Stimulated activated CD4-positive, alpha-beta T cell treated with anti-CD3 and anti-CD28 coated beads, Interleukin-12 subunit alpha, Interleukin-12 subunit beta, amount 100 ng/mL, for 24 hours (primary cell): Measurements from ENCODE around the gene GSC2.

Source experiments
- DNase-seq, 2 experiments: peaks; one replicate each; pipeline ENCODE4 v3.0.0-alpha.2; 2020; ENCODE audit warnings: low read depth in 2 of 2

Gene GSC2

DNA sequence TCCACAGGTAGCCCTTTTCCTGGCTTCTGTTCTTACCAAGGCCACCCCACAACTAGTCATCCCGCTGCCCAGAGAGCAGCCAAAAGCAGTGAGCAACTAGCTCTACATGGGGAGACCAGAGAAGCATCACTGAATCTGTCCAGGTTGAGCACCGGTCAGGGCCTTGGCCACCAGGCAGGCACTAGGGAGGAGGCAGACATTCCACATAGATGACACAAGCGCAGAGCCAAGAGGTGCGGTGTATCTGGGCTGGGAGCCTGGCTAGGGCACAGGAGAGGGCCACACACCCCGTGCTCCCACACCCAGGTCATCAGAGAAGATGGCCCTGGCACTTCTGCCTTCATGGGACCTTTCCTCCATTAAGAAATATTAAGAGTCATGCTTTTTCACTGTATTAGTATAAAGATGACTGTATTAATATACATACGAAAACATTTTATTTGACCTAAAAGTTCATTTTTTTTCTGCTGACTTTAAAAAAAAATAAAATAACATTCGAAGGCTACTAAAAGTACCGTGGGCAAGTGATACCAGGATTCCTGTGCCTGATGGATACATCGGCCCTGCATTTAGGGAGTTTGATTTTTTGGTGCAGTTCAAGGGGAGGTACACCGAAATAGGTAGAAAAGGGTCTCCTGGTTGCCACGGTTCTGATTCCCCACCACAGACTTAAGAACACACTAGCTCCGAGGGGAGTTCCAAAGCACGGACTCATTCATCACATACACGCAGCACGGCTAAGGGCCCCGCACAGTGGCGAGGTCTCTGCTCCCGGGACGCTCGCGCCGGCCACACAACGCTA, 29.1 kb downstream of the GSC2 start:
- no peak for DNase-seq

DNA sequence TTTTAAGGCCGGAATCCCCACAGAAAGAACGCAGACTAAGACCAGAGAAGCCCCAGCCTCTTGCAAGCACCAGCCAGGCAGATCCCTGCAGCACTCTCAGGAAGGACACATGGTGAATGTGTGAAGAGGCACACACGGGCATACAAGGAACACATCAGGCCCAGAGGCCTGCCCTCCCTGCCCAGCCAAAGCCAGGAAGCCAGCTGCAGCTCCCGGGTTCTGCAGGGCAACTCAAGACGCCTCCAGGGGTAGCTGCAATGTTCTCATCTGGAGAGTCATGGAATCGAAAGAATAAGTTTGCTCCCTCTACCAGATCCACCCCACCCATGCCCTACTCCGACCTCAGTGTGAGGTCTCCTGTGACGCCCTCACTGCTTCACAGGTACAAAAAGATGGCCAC, 30.1 kb downstream of the GSC2 start:
- DNase-seq, result no peak

- no peak for DNase-seq
These were observed 31.7 kb downstream of the GSC2 start for GRCh38 chr22:19118329-19118880.

- DNase-seq, result no peak
These were observed 33.0 kb downstream of the GSC2 start for GRCh38 chr22:19117111-19117512.

GRCh38 chr22:19115628-19116027, 34.5 kb downstream of the GSC2 start:
- DNase-seq, result no peak

GRCh38 chr22:19114984-19115552, 35.0 kb downstream of the GSC2 start:
- DNase-seq, result no peak

DNA sequence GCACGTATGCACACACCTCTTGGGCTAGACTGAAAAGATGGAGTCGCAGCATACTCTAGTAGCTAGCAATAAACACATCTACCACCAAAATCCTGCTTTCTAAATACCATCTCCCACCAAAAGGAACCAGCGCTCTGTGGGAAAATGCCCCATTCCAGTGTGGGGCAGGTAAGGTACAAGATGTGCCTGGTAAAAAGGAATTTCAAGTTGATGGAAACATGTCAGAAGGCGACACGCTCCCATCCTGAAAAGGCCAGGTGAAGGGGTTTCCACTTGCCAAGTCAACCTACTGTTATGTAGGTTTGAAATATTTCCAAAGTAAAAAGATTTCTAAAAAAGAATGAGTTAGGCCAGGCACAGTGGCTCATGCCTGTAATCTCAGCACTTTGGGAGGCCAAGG, 36.7 kb downstream of the GSC2 start:
- DNase-seq, result no peak

GRCh38 chr22:19111584-19111983, 38.5 kb downstream of the GSC2 start:
- DNase-seq, result no peak

GRCh38 chr22:19111140-19111539, 39.0 kb downstream of the GSC2 start:
- no peak for DNase-seq

DNA sequence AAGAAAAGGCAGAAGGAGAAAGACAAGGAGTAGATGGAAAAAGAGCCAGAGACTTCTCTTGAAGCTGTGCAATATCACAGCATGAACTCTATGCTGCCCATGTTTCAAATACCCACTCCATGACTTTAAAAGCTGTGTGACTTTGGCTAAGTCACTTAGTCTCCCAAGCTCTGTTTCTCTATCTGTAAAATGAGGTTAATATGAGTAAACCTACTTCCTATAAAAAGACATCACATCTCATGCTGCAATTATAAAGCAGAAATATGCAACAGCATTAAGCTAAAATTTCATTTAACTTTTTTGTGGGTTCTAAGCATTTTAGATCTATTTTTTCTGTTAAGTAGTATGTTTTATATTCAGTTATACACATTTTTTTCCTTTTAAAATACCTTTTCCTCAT, 39.4 kb downstream of the GSC2 start:
- no peak for DNase-seq

DNA sequence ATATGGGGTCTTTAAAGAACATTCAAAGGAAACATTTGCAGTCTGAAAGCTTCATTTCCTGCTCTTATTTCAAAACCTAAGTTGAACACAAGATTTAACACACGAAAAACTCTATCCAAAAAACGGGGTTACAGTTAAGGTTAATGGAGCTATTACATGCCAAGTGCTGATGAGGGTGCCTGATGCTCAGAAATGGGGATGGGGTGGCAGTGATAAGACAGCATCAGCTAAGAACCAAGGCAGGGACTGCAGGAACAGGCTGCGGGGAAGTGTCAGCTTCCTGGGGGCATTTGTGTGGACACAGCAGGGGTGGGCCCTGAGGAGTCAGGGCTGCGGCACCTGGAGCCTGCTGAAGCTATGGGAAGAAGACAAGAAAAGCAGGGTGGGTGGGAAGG, 40.0 kb downstream of the GSC2 start:
- DNase-seq, result no peak

- DNase-seq, result peak in 1 of 2 experiments; percentile 23
These were observed 40.7 kb downstream of the GSC2 start for GRCh38 chr22:19109198-19110063.

DNA sequence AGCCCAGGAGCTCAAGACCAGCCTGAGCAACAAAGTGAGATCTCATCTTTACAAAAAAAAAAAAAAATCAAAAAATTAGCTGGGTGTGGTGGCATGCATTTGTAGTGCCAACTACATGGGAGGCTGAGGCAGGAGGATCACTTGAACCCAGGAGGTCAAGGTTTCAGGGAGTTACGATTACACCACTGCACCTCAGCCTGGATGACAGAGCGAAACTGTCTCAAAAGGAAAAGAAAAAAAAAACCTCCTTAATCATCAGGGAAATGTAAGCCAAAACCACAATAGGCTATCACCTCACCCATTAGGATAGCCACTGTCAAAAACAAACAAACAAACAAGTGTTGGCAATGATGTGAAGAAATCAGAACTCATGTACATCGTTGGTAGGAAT, 41.3 kb downstream of the GSC2 start:
- no peak for DNase-seq

GRCh38 chr22:19107730-19108074, 42.4 kb downstream of the GSC2 start:
- no peak for DNase-seq

GRCh38 chr22:19106886-19107729, 43.0 kb downstream of the GSC2 start:
- DNase-seq, result no peak

DNA sequence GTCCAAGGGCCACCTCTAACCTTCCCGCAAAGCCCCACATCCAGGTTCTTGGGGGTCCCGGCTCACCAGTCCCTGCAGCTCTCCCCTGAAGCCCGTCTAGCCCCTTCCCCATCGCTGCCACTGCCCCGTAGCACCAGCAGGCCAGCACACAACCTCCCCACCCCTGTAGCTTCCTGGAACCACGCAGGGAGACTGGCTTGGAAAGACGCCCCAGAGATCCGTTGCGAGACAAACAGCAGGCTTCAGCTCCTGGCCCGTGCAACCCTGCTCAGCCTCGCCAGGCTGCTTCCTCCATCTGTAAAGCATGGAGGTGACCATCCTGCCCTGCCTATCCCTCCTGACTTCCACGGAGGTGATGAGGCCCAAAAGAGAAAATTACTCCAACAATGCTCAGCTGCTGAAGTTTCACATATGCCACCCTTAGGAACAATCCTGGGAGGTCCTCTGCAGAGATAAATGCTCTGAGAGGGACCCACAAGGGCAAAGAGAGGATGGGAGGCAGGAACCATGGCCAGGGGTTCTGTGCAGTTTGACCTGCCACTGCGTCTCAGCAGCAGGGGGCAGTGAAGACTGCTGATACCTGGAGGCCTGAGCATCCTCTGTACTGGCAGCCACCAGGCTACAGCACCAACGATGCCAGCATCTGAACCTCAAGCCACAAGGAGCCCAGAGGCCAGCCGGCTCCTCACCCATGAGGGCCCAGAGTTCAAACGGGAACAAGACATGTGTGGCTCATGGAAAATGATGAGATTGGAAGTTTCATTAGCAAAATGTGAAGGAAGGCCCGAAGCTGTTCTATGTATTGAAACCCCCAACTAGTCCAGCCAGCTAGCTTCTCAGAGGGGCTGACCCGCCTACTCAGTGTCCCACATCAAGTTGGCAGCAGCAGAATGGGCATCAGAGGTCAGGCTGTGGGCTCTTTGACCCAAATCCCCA, 44.0 kb downstream of the GSC2 start:
- DNase-seq, result peak in 1 of 2 experiments; percentile 12

DNA sequence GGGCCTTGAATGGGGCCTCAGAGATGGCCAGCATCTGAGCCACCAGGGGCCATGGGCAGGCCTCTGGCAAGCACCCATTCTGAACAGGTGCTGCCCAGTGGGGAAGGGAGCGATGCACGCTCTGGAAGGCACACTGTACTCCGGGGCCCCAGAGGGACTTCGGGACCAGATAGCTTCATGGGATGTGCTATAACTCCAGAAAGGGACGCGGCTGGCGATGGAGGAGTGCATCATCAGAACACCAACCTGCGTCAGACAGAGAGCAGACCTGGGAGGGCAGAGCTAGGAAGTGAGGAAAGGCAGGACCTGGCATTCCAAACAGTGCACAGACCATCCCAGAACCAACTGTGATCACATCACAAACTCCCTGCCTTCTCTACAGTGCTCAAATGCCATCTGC, 44.6 kb downstream of the GSC2 start:
- no peak for DNase-seq

DNA sequence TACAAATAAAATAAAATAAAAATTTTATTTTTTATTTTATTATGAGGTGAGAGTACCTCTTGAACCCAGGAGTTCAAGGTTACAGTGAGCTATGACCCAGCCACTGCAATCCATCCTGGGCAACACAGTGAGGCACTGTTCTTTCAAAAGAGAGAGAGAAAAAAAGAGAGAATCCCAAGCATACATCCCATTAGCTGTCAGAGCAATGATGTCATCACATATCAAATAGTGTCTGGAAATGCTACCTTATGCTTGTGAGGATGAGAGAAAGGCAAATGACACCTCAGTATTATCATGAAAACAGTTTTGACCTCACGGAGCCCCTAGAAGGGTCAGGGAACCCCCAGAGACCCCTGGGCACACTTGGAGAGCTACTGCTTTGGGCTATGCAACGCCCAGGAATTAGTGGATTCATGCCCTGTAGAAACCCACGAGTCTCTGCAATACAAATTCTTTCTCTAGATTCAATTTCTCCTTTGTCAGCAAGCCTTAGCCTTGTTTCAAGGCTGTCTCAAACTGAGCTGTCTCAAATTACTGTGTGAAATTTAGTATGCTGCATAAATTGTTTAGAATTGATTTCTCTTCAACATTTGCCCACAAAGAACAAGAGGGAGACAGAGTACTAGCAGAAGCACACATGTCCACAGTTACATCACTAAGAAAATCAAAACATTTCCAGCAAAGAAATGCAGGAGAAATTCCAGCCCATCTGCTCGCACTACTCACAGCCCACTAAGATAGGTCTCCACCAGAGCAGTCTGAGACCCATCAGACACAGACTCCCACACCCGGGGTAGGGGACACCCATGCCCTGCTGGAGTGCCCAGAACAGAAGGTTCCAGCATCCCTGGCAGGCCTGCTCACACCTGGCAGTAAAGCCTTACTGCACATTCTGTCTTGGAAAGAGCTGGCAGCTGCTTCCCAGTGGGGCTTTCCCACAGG, 45.9 kb downstream of the GSC2 start:
- no peak for DNase-seq

DNA sequence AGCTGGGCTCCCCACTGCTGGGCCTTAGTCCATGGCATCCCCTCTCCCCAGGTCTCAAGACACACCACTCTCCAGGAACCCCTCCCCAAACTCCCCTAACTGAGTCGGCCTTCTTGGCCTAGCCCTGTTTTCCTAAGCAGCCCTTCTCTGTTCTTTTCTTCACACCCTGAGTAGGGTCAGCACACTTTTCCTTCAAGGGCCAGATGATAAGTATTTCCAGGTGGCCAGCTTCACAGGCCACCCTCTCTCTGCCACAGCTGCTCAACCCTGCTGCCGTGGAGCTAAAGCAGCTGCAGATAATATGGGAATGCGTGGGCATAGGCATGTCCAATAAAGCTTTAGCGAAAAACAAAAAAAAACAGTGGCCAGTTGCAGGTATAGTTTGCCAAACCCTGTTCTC, 51.9 kb downstream of the GSC2 start:
- DNase-seq, result no peak
